ENCODE measurements around the gene ATP7B.

- TF ChIP-seq POLR2A (IDR thresholded peaks at IDR 0.05; ENCODE audit: low read length) (no peak), GATA1 (IDR thresholded peaks at IDR 0.05; ENCODE audit: low read depth, low read length) (no peak)
Observed at GRCh38 chr13:51950722-51951121, 60.5 kb downstream of the ATP7B start.
